CD4-positive, alpha-beta T cell treated with Interleukin-1 beta for 1 hour (primary cell): Measurements from ENCODE around the gene FUT8.

Experiments
- DNase-seq, 2 donors: peaks; one replicate each; pipeline ENCODE4 v3.0.0-alpha.2; 2020 to 2022

Gene FUT8

DNA sequence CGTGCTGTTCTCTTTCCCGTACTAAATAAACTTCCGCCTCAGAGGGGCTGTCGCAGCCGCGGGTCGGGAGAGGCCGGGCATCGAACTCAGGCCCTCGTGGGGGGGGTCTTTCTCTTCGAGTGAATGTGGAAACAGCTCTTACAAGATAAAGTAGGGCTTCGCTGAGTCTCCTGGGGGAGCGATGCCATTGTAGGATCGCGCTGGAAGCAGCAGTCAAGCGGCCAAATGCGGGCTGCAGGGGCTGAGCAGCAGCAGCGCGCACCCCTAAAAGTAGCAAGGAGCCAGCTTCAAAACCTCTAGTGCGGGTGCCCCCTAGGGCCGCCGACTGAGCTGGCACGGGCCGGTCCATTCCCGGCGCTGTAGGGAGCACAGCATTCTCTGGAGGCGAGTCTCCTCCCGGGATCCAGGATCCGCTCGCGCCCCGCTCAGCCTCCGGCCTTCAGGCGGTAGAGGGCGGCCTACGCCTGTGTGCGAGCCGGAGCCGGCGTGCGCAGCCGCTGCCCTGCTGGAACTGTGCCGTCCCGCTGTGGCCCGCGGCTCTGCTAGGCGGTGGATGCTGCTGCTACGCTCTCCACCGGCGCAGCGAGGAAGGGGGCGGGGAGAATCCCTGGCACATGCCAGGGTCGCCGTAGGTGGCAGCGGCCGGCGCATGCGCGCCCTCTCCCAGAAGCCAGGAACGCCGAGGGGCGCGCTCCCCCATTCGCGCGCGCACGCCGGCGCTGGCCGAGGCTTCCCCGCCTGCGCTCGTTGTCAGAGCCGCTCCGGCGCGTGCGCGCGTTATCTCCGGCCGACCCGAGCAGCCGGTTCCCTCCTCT, at the start of gene FUT8:
Gene FUT8 (plus strand): TSS at position 699 of the 815 bp plus-strand sequence. CDS start 148,834 bp downstream, outside the sequence.
- peak; percentile 96 to 97 for DNase-seq

DNA sequence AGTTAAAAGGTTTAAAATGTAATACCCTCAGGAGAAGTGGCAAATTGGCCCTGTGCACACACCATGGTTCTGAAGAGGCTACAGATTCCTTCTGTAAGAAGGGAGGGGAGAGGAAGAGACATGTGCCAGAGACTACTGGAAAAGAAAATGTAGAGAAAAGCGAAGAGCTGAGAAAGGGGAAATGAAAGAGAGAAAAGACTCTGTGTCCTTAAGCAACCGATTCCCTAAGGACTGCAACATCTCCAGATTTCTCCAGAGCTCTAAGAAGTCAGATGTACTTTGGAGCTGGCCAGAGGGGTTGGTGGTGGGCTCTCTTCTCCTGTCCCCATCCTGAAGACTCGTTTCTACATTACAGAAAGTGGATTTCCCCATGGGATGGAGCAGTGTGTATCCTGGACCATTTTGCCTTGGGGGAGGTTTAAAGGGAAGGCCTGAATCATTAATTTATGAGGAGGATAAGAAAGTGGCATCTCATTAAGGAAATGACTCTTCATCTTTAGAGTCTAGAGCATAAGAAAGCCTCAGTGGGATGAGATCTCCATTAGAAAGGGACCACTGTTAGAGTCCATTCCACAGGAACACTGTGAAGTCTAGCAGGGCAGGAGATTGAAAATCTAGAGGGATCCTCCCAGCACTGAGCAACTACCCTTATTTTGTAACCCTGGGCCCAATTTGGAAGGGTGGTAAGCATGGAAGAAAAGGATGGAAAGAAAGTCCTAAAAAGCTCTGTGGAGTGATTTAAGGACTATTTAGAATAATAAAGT, 45.5 kb upstream of the FUT8 start:
- no peak for DNase-seq

DNA sequence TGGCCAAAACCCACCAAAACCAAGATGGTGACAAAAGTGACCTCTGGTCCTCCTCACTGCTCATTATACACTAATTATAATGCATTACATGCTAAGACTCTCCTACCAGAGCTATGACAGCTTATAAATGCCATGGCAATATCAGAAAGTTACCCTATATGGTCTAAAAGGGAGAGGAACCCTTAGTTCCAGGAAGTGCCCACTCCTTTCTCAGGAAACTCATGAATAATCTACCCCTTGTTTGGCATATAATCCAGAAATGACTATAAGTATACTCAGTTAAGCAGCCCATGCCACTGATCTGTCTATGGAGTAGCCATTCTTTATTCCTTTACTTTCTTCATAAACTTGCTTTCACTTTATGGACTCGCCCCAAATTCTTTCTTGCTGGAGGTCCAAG, 43.0 kb upstream of the FUT8 start:
- DNase-seq: no peak

DNA sequence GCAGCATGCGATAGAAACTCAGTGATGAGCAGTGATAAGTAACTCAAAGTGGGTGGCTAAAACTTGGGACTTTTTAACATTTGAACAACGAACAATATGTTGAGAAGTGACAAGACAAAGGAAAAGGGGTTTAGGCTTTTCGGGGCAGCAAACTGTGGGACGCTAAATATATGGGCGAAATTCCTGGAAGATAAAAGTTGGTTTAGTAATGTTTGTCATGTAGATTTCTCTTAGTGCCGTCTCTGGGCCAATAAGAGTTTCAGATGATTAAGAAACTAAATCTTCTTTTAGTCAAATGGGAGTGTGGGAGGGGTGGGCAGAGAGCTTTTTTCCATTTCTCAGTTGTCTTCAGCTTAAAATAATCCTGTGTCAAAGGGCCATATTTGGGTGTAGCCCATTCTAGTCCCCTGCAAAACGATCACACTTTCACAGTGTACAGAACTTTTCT, 41.7 kb upstream of the FUT8 start:
- DNase-seq: no peak

DNA sequence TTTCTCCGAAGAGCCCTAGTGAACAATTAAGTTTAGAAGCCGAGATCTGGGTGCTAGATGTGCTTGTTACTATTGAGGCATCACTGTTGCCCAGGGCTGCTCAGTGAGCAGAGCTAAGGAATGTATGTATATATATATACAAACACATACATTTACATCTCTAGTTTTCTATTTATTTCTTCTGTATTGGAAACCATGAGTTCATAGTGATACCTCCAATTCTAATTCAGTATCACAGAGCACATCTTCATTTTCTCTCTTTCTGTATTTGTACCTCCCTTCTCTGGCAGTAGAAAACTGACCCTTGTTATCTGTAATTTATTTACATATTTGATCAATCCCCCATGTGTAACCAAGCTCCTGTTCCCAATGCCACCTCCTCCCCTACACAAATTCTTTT, 40.7 kb upstream of the FUT8 start:
- DNase-seq: no peak

DNA sequence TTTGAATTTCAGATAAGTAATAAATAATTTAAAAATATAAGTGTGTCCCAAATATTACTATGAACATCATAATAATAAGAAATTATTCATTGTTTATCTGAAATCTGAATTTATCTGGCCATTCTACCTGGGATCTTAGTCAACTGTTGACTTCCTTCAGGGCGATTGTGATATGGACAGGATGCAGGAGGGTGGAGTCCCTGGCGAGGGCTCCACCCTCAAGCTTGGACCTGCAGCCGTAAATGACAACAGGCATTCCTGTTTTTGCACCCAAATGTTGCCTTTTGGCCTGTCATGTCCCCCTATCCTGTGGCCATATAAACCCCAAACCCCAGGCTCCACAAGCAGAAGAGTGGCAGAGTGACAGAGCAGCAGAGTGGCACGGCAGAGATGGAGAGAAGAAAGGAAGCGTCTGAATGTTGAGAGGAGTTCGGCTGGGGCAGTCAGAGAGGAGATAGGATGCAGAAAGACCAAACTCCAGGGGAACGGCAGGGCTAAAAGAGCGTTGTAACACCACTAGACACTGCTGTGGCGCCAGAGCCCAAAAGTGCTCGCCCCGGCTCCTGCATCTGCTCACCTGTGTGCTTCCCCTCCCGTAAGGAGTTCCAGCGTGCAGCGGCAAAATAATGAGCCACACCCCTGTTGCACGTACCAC, 39.4 kb upstream of the FUT8 start:
- DNase-seq: no peak

DNA sequence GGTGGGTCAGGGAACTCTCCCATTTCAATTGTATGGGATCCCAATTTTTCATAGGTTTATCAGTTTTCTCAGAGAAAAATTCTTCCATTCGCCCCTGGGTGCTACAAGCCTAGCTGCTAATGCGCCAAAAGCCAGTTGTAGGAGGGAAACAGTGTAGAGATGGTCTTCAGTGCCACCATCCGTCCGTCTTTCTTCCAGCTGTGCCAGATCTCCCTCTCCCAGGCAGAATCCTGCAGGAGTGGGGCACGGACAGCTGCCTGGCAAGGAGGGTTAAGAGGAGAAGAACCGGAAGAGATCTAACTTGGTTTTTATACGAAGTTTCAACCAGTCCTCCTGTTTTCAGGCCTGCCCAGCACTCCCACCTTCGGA, 38.9 kb upstream of the FUT8 start:
- DNase-seq: no peak

DNA sequence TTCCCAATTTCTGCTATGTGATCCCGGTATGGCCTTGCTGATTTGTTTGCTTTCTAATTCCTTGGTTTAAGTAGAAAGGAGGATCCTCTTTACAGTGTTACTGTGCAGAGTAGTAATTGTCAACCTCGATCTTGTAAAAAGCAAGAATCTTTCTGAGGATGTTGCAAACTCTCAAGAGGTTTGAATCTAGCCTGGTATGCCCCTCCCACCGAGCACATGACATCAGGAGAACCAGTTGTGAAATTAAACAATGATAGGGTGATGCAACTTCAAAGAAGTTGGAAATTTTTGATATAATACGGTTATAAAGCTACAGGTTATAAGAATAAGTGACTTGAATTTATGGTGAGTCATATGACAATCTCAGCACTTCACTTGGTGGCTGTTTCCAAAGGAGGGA, 35.0 kb upstream of the FUT8 start:
- DNase-seq: no peak

DNA sequence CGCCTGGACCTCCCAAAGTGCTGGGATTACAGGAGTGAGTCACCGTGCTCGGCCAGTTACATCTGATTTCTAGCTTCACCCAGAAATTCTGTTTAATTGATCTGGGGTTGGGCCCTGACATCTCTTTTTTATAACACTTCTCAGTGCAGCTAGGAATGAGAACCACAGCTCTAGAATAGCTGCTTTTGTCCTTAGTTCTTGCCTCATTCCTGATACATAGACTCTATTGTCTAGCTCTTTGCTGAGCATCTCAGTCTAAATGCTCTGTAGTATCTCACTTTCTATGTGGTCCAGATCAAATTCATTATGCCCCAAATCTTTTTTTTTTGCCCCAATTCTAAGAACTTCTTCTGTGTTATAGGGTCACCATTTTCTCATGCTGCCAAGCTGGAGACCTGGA, 29.9 kb upstream of the FUT8 start:
- DNase-seq: no peak

DNA sequence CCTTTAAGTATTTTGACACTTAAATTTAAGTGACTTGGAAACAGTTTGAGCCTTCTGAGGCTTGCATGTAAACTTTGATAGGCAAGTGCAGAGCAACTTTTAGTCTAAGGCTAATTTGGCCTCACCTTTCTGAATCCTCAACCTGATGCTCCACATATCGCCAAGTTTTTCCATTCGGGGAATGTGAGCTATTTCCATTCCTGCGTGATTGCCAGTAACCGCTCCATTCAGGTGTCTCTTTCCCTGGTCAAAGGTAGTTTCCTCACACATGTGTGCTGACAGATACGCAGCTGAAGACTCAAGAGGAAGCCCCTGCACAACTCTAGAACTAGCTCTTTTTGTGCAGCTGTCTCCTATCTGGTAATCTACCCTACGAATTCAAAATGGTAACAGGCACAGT, 25.4 kb upstream of the FUT8 start:
- no peak for DNase-seq

DNA sequence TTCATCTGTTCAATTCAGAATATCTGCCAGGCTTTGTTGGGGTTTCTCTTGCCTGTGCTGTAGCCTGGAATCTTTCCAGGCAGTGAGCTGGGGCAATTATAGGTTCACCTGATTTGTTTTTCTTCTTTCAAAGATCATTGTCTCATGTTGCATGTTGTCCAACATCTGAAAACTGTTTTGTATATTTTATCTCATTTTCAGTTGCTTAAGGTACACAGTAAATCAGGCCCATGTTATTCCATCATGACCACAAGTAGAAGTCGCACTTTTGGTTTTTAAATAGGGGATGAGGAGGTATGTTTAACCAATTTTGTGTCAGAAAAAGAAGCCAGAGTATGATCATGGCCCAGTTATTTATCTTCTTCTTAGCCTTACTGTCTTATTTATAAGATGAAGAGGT, 24.9 kb upstream of the FUT8 start:
- DNase-seq: no peak

DNA sequence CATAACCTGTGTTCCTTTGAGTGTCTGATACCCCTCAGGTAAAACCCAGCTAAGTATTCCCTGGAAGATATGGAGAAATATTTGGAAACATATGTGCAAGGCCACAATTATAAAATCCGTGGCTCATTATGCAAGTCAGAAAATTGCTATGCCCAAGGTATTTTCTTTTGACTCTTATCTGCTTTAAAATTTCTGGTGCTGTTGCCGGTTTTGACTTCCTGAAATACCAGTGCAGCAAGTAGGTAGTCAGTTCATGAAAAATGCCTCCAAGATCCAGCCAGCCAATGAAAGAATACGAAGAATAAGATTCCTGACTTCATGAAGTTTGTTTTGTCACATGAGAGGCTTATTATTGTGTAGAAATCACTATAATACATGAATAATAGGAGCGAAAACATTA, 20.2 kb upstream of the FUT8 start:
- no peak for DNase-seq

DNA sequence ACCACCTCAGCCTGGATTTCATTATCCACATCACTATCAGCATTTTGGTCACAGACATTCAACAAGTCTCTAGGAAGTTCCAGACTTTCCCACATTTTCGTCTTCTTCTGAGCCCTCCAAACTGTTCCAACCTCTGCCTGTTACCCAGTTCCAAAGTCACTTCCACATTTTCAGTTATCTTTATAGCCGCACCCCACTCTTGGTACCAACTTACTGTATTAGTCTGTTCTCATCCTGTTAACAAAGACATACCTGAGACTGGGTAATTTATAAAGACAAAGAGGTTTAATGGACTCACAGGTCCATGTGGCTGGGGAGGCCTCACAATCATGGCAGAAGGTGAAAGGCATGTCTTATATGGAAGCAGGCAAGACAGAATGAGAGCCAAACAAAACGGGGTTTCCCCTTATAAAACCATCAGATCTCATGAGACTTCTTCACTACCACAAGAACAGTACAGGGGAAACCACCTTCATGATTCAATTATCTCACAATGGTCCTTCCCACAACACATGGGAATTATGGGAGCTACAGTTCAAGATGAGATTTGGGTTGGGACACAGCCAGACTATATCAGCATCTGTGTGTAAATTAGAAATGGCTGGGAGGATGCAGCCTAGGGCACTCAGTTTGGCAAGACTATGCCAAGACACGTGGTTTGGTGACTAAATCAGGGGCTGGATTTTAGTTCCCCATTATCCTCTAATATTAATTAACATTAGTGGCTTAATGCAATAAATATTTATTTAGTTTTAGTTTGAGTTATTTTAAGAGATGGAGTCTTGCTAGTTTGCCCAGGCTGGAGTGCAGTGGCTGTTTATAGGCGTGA, 16.2 kb upstream of the FUT8 start:
- DNase-seq: no peak

DNA sequence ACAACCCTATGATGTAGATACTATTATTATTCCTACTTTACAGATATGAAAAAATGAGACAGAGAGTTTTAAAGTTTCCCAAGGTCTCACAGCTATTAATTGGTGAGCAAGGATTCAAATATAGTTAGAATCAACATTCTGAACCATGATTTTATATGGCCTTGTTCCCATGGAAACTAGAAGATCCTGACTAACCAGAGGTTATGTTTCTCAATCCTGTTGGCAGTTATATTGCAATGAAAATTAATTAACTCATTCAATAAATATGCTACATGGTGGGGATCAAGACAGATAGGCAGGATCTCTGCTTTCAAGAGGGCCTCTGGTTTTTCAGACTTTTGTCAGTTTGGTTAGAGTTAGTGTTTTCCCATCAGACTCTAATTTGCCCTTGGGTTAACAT, 9.3 kb upstream of the FUT8 start:
- DNase-seq: no peak

DNA sequence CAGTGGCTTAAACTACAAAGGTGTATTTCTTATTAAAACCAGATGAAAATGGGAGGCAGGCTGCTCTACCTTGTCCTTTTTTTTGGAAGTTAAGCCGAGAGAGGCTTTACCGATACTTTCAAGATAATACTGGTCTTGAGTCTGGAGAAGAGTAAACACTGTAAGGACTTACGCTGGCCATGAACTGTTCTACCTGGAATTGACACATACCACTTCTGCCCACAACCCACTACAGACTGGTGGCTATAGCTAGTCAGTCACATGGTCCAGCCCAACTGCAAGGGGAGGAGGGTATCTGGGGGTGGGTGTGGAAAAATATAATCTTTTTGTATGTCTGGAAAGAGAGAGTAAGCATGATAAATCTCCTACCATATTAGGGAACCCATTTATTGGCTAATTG, 4.4 kb upstream of the FUT8 start:
- no peak for DNase-seq

DNA sequence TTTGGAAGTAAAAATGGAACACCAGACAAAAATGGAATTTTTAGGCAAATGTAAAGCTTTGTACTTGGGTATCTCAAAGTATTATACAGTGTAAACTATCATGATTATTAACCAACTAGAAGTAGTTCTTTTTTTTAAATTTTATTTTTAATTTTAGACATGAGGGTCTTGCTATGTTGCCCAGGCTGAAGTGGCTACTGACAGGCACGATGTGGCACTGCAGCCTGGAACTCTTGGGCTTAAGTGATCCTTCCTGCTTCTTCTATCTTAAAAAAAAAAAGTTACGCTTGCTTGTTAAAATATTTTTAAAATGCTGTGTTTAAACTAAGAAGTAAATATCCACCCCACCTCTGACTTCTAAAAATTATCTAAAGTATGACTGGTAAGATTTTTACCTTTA, 1.9 kb upstream of the FUT8 start:
- DNase-seq: no peak

DNA sequence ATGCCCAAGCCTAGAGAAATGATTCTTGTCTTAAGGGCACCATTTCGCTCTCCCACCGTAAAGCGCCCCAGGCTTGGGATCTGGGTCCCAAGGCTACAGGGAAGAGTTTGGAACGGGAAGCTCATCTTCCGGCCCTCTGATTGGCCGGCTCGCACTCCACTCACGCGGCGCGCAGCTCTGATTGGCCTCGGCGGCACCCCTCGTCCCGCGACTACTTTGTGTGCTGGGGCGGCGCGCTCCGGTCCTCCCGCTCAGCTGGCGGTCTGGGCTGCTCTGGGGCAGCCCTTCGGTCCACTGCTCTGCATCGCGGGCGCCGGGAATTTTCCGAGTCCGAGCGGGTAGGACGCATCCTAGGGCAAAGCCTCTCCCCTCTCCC, 886 bp upstream of the FUT8 start:
- DNase-seq: peak; percentile 78

DNA sequence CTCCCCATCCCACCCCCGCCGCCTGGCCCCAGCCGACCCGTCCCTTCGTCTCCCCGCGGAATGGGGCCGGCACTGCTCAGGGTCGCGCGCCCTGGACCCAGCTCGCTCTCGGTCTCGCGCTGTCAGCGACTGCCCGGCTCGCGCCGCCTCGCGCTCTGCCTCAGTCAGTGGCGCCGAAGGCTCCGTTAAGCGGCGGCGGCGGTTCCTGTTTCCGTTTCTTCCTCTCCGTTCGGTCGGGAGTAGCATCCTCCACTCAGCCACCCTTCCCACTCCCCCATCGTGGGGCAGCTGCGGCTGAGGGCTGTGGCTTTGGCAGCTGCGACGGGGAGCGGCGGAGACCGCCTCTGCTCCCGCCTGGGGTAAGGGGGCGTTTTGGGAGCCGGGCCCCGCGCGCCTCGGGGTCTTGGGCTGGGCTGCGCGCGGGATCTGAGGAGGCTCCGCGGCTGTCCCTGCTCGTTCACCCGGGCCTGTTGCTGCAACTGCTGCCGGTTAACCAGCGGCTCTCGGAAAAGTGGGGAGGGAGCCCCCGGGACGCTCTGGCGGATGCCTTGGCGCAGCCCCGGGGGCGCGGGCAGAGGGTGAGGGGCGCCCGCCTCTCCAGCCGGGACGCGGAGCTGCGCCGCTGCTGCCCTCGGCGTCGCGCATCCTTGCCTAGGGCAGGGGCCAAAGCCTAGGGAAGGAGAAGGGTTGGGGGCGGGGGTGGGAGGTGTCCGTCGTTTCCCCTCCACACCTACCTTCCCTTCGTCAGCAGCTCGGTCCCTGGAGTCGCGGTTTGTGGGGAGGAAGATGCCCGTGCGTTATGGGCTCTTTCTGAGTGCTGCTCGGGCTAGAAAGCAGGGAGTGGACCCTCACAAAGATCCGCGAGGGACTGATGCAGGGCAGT, 567 bp downstream of the FUT8 start:
- DNase-seq: peak; percentile 6 to 21

DNA sequence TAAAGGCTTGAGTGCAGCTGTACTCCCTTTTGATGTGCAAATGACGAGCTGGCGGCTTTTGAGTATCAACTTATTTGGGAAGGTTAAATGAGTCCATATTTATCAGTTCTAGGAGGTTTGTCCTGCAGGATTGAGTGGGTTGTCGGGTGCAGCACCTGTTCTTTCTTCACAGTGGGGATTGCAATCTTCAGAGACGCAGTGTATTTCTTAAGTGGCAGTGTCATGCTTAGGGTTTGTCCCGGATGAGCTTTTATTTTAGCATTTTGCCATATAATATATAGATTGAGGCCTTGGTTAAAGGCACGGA, 1.2 kb downstream of the FUT8 start:
- DNase-seq: peak in 1 of 2 donors; percentile 1

DNA sequence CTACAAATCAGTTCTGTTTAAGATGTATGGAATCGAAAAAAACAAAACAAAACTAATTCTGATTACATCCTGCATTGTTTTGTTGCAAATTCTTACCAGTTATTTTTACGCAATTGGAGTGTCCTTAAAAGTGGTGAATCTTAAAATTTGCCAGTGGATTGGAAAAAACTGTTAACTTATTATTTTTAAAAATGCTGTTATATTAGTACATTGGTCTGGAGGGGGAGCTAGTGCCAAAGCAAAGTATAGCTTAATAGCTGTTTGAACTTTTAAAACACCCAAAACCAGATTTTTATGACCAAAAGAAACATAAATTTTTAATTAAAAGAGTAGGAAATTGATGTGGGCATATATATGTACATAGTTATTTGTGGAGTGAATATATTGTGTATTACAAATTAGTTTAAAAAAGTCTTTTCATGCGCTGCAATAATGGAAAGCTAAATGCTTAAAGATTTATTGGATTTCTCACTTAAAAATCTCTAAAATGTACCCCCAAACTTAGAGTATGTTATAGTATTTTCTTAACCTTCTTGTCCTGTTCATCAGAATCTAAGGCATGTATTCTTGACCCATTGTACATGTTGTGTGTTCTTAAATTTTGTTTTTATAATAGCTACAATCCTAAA, 2.5 kb downstream of the FUT8 start:
- peak in 1 of 2 donors; percentile 45 for DNase-seq

DNA sequence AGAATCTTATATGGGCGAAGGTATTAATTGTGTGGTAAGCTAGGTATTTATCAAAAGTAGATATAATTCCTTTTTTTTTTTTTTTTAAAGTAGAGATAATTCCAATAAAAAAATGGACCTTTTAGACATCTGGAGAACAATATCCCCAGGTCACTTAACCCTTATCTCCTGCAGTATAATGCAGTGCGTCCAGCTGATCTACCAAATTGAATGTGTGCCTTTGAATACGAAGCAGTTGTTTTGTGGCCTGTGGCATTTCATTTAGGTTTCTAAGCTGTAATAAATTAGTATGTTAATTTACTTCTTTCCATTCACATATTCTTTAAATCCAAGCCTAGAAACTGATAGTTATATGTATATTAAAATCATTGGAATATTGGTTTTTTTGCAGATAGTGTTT, 3.1 kb downstream of the FUT8 start:
- DNase-seq: no peak
